HG02870 (cell line): Measurements from ENCODE around the gene BRSK1.

Experiments used
- ATAC-seq: cut with Tn5 transposase; IDR thresholded peaks from one replicate; pipeline ENCODE4 v1.9.1; 2021; ENCODE audit warnings: mild to moderate bottlenecking, moderate library complexity; ENCODE audit not compliant: unreplicated experiment

Gene BRSK1

GRCh38 chr19:55283548-55284377 lies at the start of gene BRSK1:
Gene BRSK1, plus strand, starts transcription at chr19:55283997. Its CDS starts 446 bp downstream, at chr19:55284443.
- ATAC-seq = no peak

GRCh38 chr19:55238030-55238429 lies 45.8 kb upstream of the BRSK1 start:
- no peak for ATAC-seq

- no peak for ATAC-seq
Measured at GRCh38 chr19:55239004-55239403, 44.8 kb upstream of the BRSK1 start.

- ATAC-seq = no peak
Measured at GRCh38 chr19:55240713-55241020, 43.1 kb upstream of the BRSK1 start.

GRCh38 chr19:55241143-55241934 lies 42.5 kb upstream of the BRSK1 start:
- ATAC-seq = no peak

GRCh38 chr19:55241935-55242464 lies 41.8 kb upstream of the BRSK1 start:
- no peak for ATAC-seq

GRCh38 chr19:55242517-55242916 lies 41.3 kb upstream of the BRSK1 start:
- ATAC-seq = no peak

- no peak for ATAC-seq
Measured at GRCh38 chr19:55244004-55244680, 39.7 kb upstream of the BRSK1 start.

GRCh38 chr19:55245236-55245904 lies 38.4 kb upstream of the BRSK1 start:
- no peak for ATAC-seq

GRCh38 chr19:55246462-55247451 lies 37.0 kb upstream of the BRSK1 start:
- ATAC-seq = no peak

- ATAC-seq = no peak
Measured at GRCh38 chr19:55247621-55248099, 36.1 kb upstream of the BRSK1 start.

- no peak for ATAC-seq
Measured at GRCh38 chr19:55248166-55248675, 35.6 kb upstream of the BRSK1 start.

GRCh38 chr19:55248704-55249103 lies 35.1 kb upstream of the BRSK1 start:
- ATAC-seq = no peak

GRCh38 chr19:55249841-55250240 lies 34.0 kb upstream of the BRSK1 start:
- ATAC-seq = no peak

- no peak for ATAC-seq
Measured at GRCh38 chr19:55250262-55251036, 33.3 kb upstream of the BRSK1 start.

GRCh38 chr19:55251341-55252081 lies 32.3 kb upstream of the BRSK1 start:
- ATAC-seq = no peak

GRCh38 chr19:55252760-55253663 lies 30.8 kb upstream of the BRSK1 start:
- ATAC-seq = no peak
